COLO829 (cell line): ENCODE results near the gene SEL1L.
"Not testable (repeated sequence)": the region's sequence is repeated elsewhere in the genome, so short reads cannot be mapped to it uniquely, and the experiment has no call there.

Experiments
- DNase-seq: peaks from one replicate; pipeline ENCODE4 v3.0.0; 2012; ENCODE audit warnings: low spot score

SEL1L gene

GRCh38 chr14:81474148-81474492, 59.5 kb downstream of the SEL1L start:
- DNase-seq: no peak

- DNase-seq: no peak
Observed at GRCh38 chr14:81473456-81474147, 60.1 kb downstream of the SEL1L start.

- DNase-seq: no peak
Observed at GRCh38 chr14:81472096-81472800, 61.4 kb downstream of the SEL1L start.

- no peak for DNase-seq
Observed at GRCh38 chr14:81471062-81471461, 62.6 kb downstream of the SEL1L start.

- not testable (repeated sequence) for DNase-seq
Observed at GRCh38 chr14:81470557-81470826, 63.2 kb downstream of the SEL1L start.

- no peak for DNase-seq
Observed at GRCh38 chr14:81466854-81467253, 66.8 kb downstream of the SEL1L start.

- no peak for DNase-seq
Observed at GRCh38 chr14:81465507-81466228, 68.0 kb downstream of the SEL1L start.

- not testable (repeated sequence) for DNase-seq
Observed at GRCh38 chr14:81465003-81465392, 68.7 kb downstream of the SEL1L start.

GRCh38 chr14:81464253-81465002, 69.2 kb downstream of the SEL1L start:
- DNase-seq: peak; percentile 60

GRCh38 chr14:81462356-81462755, 71.3 kb downstream of the SEL1L start:
- not testable (repeated sequence) for DNase-seq

GRCh38 chr14:81459912-81460311, 73.7 kb downstream of the SEL1L start:
- no peak for DNase-seq

- no peak for DNase-seq
Observed at GRCh38 chr14:81458352-81458751, 75.3 kb downstream of the SEL1L start.

- no peak for DNase-seq
Observed at GRCh38 chr14:81455390-81455789, 78.3 kb downstream of the SEL1L start.

- DNase-seq: no peak
Observed at GRCh38 chr14:81454572-81455218, 79.0 kb downstream of the SEL1L start.

GRCh38 chr14:81453166-81453766, 80.4 kb downstream of the SEL1L start:
- peak; percentile 35 for DNase-seq

- DNase-seq: no peak
Observed at GRCh38 chr14:81452341-81453133, 81.1 kb downstream of the SEL1L start.

- no peak for DNase-seq
Observed at GRCh38 chr14:81450976-81451375, 82.7 kb downstream of the SEL1L start.

- DNase-seq: no peak
Observed at GRCh38 chr14:81450100-81450531, 83.5 kb downstream of the SEL1L start.

GRCh38 chr14:81449576-81449975, 84.1 kb downstream of the SEL1L start:
- DNase-seq: no peak

- DNase-seq: no peak
Observed at GRCh38 chr14:81449114-81449513, 84.5 kb downstream of the SEL1L start.
